ENCODE measurements around the gene GRAMD2B. TPM values are rescaled to one million over a fixed set of nuclear protein-coding genes. Genes with fewer than 3 reads are reported as not detected.
"Not testable (repeated sequence)": the region's sequence is repeated elsewhere in the genome, so short reads cannot be mapped to it uniquely, and the experiment has no call there.

Gene GRAMD2B
- total and polyA plus RNA-seq, 3 donors from 2014 or later, result 10.8 to 35.0 (median 23.5) TPM

- DNase-seq, result no peak
- Histone ChIP-seq H3K9me3 (no peaks in the 10 kb centered on the region), H3K36me3 (ENCODE audit: low read depth, missing control alignments) (no peaks in the 10 kb centered on the region), H3K4me1 (peaks cover 38% of the 10 kb centered on the region), H3K27me3 (no peaks in the 10 kb centered on the region), H3K4me3 (no peak overlapping the region), H3K27ac (no peak overlapping the region)
- TF ChIP-seq POLR2A (IDR thresholded peaks at IDR 0.05) (no peak), CTCF (IDR thresholded peaks at IDR 0.05) (no peak)
- intact Hi-C loops (cut with DNase I; ENCODE audit: low total_unique reads), result no loop called here
Observed at GRCh38 chr5:126516852-126517251, 93.6 kb downstream of the GRAMD2B start.

GRCh38 chr5:126519223-126519622 is 96.0 kb downstream of the GRAMD2B start:
- DNase-seq, result not testable (repeated sequence)

GRCh38 chr5:126519637-126520592 is 96.7 kb downstream of the GRAMD2B start:
- TF ChIP-seq POLR2A (IDR thresholded peaks at IDR 0.05) (no peak), CTCF (IDR thresholded peaks at IDR 0.05) (no peak)
- intact Hi-C loops (cut with DNase I; ENCODE audit: low total_unique reads), result no loop called here
- Histone ChIP-seq H3K27ac (peak overlapping the region; percentile 74 to 91), H3K36me3 (ENCODE audit: low read depth, missing control alignments) (no peaks in the 10 kb centered on the region), H3K4me1 (peaks cover 39% of the 10 kb centered on the region), H3K27me3 (no peaks in the 10 kb centered on the region), H3K9me3 (no peaks in the 10 kb centered on the region), H3K4me3 (no peak overlapping the region)
- 41 to 45% methylated on average over 6 of the region's 6 CpGs for WGBS, 2 donors
- DNase-seq, result peak; percentile 58

More at GRCh38 chr5:126519223-126519622, 96.0 kb downstream of the GRAMD2B start:
- H3K27me3 ChIP-seq; intact Hi-C loops (cut with DNase I; ENCODE audit: low total_unique reads); H3K4me3 ChIP-seq; H3K36me3 ChIP-seq (ENCODE audit: low read depth, missing control alignments); H3K9me3 ChIP-seq: not testable (repeated sequence)
- Histone ChIP-seq H3K27ac (peak overlapping the region; percentile 74 to 91), H3K4me1 (peaks cover 36% of the 10 kb centered on the region)
- 58 to 59% methylated on average over 4 of the region's 4 CpGs for WGBS, 2 donors

- Histone ChIP-seq H3K4me1 (peaks cover 35% of the 10 kb centered on the region), H3K9me3 (no peaks in the 10 kb centered on the region), H3K4me3 (no peak overlapping the region), H3K27ac (peak overlapping the region; percentile 74 to 91), H3K36me3 (ENCODE audit: low read depth, missing control alignments) (no peaks in the 10 kb centered on the region), H3K27me3 (no peaks in the 10 kb centered on the region)
- intact Hi-C loops (cut with DNase I; ENCODE audit: low total_unique reads), result no loop called here
- no peak for TF ChIP-seq POLR2A (IDR thresholded peaks at IDR 0.05)
- TF ChIP-seq CTCF (IDR thresholded peaks at IDR 0.05), result no peak
- no peak for DNase-seq
Observed at GRCh38 chr5:126520593-126520953, 97.4 kb downstream of the GRAMD2B start.

GRCh38 chr5:126521130-126521529 is 97.9 kb downstream of the GRAMD2B start:
- TF ChIP-seq POLR2A (IDR thresholded peaks at IDR 0.05) (no peak), CTCF (IDR thresholded peaks at IDR 0.05) (no peak)
- Histone ChIP-seq H3K9me3 (no peaks in the 10 kb centered on the region), H3K4me3 (no peak overlapping the region), H3K36me3 (ENCODE audit: low read depth, missing control alignments) (no peaks in the 10 kb centered on the region), H3K27ac (peak overlapping the region; percentile 22 to 91), H3K4me1 (peaks cover 33% of the 10 kb centered on the region), H3K27me3 (no peaks in the 10 kb centered on the region)
- intact Hi-C loops (cut with DNase I; ENCODE audit: low total_unique reads), result no loop called here
- DNase-seq, result no peak
